ENCODE measurements around the gene DST.

Gene DST

GRCh38 chr6:56536536-56536935 is 106.2 kb downstream of the DST start:
- DNase-seq (ENCODE audit: low read depth in 2 of 2), result no peak

GRCh38 chr6:56535626-56536025 is 107.1 kb downstream of the DST start:
- DNase-seq (ENCODE audit: low read depth in 2 of 2), result no peak

DNA sequence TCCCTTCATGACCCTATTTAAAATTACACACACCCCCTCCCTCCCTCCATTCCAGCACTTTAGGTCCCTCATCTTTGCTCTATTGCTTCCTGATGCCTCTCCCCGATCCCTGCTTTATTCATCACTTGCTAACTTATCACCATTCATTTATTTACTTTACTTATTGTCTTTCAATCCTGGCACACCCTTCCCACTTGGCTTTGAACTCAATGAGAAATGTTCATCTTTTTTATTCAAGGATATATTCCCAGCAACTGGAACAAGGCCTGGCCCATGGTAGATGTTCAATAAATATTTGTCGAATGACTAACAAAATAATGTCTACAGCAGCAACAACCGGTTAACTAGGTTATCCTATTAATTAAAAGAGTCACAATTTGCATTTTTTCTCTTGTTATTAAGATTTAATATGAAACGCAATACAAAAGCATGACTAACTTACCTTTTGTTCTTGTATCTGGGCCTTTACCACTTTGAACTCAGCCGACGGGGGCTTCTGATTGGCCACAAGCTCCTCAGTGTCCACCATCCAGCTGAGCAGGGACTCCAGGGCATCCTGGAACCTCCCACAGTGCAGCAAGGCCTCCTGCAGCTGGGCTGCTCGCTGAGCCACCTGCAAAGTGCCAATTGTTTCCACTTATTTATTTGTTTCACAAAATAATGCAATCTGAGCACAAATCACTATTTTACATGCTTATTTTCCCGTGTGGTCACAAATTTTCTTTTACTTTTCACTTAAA is 107.8 kb downstream of the DST start:
- no peak for DNase-seq (ENCODE audit: low read depth in 2 of 2)

DNA sequence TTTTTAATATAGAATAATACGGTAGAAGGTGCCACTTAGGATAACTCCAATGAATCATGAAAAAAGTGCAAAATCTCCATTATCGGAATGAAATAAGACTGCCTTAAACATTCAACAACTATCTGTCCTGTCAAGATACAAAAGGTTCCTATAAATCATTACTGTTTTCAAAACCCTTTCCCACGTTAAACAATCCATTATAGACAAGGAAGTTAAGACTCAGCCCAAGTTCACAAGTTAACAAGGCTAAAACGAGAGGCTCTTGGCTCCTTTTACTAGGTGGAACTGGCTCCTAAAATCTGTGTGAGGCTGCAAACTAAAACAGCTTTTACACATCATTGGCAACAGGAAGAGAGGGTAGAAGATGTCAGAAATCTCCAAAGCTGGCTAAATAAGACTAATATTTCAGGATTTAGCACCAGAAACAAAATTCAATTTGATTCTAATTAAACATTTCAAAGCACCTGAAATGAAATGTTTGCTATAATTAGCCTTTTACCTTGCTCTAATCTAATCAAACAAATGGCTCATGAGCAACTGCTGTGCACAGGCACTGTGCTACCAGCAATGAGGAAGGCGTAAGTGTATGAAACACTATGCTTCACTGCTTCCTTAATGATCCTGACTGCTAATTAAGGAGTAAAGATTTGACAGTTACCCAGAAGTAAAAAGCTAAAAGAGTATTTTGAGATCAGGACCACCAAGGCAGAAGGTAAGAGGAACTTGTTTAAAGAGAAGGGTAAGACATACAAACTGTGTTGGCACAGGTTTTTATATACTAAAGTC is 109.7 kb downstream of the DST start:
- DNase-seq (ENCODE audit: low read depth in 2 of 2), result no peak

DNA sequence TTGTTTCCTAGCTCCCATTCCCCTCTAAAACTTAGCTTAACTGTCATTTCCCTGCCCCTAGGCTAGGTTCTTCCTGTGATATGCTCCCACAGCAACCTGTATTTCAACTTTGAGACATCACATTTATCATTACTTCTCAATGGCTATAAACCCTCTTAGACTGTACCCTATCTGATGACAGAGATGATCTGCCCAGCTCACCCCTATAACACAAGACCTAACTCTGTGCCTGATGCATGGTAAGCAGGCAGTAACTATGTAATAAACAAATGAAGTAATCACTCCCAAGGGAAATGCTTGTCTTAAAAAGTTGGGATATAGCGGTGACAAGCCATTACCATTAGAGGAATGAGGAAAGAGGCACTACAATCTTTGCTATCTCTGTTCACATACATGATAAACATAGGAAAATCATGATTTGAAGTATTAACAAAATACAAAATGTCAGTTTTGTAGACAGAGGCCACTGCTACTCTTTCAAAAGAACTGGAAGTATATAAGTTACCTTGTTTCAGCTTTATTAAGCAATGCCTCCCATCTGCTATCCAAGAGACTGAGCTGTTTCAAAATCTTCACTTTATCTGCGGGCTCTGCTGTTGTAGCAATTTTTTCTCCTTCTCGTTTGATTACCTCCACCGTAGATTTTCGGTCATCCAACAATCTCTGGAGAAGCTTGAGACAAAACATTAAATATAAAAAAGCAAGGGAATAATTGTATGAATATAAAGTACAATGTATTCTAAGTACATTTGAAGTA is 110.7 kb downstream of the DST start:
- DNase-seq (ENCODE audit: low read depth in 2 of 2), result no peak

GRCh38 chr6:56529594-56530191 is 113.0 kb downstream of the DST start:
- DNase-seq (ENCODE audit: low read depth in 2 of 2), result no peak

- DNase-seq (ENCODE audit: low read depth in 2 of 2), result no peak
Observed at GRCh38 chr6:56528412-56528841, 114.3 kb downstream of the DST start.

- no peak for DNase-seq (ENCODE audit: low read depth in 2 of 2)
Observed at GRCh38 chr6:56527934-56528333, 114.8 kb downstream of the DST start.

DNA sequence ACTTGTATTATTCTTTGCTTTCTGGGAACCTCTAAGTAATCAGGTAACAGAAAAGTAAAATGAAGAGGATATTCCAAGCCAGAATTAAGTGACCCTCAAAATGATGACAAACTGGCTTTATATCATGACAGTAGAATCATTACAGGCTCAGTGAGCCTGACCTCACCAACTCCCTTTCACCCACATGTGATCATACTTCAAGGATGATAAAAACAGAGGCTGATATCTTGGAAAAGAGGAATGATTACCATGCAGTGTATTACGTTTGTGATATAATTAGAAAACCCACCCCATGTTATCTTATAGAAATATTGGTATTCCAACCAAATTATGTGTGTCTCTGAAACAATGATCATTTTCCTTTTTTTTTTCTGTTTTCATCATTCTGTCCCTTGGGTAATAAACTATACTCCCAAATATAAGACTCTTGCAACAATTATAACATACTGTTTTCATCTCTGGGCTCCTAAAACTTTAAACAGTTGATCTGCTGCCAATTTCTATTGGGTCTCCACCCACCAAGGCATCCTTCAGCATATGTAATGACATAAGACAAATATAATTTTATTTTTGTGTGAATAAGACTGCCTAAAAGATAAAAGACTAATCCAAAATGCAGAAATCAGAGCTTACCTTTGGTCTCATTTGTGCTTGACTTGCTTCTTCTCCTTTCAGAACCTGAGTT is 115.7 kb downstream of the DST start:
- no peak for DNase-seq (ENCODE audit: low read depth in 2 of 2)

- DNase-seq (ENCODE audit: low read depth in 2 of 2), result no peak
Observed at GRCh38 chr6:56525974-56526789, 116.5 kb downstream of the DST start.

GRCh38 chr6:56524891-56525703 is 117.6 kb downstream of the DST start:
- DNase-seq (ENCODE audit: low read depth in 2 of 2), result no peak

DNA sequence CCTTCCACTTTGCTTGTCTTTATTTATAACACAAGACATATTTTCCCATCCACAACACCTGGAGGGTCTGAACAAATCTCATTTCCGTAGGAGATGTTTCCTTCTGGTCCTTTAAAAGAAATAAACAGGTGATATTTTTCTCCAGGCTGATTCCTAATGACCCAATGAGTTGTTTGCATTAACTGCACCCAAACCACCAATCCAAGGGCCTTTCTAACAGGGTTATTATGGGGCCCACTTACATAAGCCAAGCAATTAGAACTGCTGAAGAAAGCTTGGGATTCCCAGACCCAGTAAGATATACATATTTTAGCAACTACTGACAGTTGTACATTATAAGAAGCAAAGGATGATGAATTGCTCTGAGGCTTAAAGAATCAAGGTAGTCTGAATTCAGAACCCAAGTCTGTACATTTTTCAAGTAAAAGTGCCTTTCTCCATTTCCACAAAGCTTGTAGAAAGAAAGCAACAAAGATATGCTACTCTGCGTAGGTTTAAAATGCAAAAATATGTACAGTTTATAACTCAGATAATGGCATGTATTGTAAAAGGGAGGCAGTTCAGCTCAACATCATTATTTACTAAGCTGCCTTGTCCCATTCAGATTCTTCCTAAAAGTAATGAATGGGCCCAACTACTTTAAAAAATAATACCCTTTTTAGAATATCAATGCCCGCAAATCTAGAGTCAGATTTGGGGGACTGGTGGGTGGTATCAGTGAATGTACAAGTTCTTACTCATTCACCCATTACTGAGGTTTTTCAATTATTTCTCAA is 120.0 kb downstream of the DST start:
- no peak for DNase-seq (ENCODE audit: low read depth in 2 of 2)

GRCh38 chr6:56521976-56522375 is 120.7 kb downstream of the DST start:
- no peak for DNase-seq (ENCODE audit: low read depth in 2 of 2)

DNA sequence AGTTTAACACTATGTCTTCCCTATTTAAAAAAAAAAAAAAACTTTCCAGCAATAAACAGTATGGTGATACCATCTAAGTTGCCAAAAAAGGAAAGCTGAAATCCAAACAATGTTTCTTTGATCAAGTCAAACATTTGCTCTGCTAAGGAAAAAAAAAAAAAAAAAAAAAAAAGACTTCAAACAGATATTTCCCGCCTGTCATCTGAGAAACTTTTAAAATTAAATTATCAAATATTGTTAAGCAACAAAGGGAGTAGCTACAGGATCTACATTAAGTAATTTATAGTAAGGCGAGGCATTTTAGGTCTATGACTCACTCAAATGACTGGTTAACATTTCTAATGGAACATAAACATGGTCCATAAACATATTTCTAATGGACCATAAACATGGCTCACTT is 121.2 kb downstream of the DST start:
- no peak for DNase-seq (ENCODE audit: low read depth in 2 of 2)

GRCh38 chr6:56520218-56520617 is 122.5 kb downstream of the DST start:
- no peak for DNase-seq (ENCODE audit: low read depth in 2 of 2)

DNA sequence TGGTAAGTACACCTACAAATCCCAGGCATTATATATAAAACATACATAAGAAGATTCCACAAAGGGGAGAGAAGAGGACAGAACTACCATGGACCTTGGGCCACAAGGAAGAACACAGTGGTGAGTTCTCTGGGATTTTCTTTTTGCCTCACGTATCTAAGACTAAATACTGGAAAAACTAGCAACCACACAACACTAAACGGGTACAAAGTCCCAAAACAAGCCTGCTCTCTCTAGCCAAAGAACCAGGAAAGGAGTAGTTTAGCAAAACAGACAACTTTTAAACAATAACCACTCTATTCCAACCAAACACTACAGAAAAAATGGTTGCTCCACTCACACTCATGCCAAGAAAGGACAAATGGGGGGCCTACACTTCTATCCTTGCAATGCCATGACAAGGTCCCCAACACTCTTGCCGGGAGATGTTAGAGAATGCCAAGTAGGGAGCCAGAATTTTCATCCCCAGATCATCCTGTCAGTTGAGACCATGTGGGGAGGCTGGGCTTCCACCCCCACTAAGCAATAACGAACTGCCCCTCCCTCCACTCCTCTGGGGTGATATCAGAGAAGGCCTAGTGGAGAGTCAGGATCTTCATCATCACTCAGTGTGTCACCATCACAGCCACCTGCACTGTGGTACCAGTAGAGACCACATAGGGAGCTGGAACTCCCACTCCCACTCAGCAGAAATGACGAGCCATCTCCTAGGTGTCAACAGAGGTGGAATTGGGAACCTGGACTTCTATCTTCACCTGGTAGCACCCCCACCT is 123.5 kb downstream of the DST start:
- no peak for DNase-seq (ENCODE audit: low read depth in 2 of 2)

- DNase-seq (ENCODE audit: low read depth in 2 of 2), result no peak
Observed at GRCh38 chr6:56517155-56517745, 125.4 kb downstream of the DST start.

GRCh38 chr6:56516003-56516402 is 126.7 kb downstream of the DST start:
- DNase-seq (ENCODE audit: low read depth in 2 of 2), result no peak

Data from stimulated activated CD4-positive, alpha-beta T cell treated with anti-CD3 and anti-CD28 coated beads, Interleukin-1b, Interleukin-23, amount 100 ng/mL, for 4 hours (primary cell).